AG04449 (cell line): ENCODE results near the gene DPYSL4.

Source experiments
- CTCF ChIA-PET: fragments of 350-600 bp; formaldehyde crosslinking; extraction: SDS; loops from one replicate; lab custom pipeline; 2021; ENCODE audit warnings: antibody characterized with exemption; lab: Yijun Ruan, JAX
- POLR2A ChIA-PET: fragments of 400-600, 350-600 bp; formaldehyde crosslinking; extraction: SDS; loops from one replicate; lab custom pipeline; 2020; ENCODE audit warnings: antibody characterized with exemption, inconsistent platforms; lab: Yijun Ruan, JAX
- DNase-seq: peaks from one replicate; pipeline ENCODE4 v3.0.0-alpha.2; 2010; ENCODE audit warnings: low read depth, low spot score
- H3K4me3 ChIP-seq: 2 replicates; pipeline ENCODE4 v1.5.1; 2011; ENCODE audit warnings: low read depth, mild to moderate bottlenecking, control low read depth, low read length
- TF ChIP-seq, protein P1 (sequence below): IDR thresholded peaks from one replicate; pipeline ENCODE4 v1.5.1; 2011; ENCODE audit warnings: mild to moderate bottlenecking, moderate library complexity, low read length, control low read depth, inconsistent platforms; ENCODE audit not compliant: insufficient read depth; ENCODE audit errors: missing control alignments

The DPYSL4 gene

DNA sequence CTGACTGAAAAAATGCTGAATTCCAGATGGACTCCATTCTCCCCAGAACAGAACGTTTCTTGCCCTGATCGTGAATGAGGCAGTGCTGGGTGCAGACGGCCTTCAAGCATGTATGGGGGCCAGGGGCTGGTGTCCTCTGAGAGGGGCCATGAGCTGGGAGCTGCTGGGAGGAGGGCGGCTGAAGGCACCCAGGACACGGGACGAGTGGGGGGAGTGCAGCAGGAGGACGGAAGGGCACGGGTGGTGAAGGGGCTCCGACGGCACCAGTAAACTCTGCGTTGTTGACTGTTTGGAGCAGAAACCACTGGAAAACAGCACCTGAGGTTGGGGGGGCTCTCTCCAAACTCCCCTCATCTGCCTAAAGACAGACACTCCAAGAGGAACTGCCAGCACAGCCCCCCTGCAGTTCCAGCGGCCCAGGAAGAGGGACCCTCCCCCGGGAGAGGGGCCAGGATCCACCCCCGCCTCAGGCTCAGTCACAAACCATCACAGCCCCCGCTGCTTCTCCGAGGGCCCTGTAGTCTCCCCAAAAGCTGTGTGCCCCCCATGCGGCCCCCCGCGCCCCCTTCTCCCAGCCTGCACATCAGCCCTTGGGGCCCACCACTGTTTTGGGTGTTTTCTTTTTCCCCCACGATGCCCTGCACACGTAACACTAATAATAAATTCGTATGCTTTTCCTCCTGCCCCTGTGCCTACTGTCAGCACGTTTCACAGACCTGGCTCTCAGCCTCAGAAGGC is 55.5 kb downstream of the DPYSL4 start:
- ChIA-PET POLR2A (no interaction called here), CTCF (interaction anchor here (0.9 kb wide), 1 partner anchor 23 kb away, joined by 3 read pairs; no protein-coding TSS in a partner anchor)
- no peak overlapping the region for H3K4me3 ChIP-seq
- no peak for DNase-seq
- TF ChIP-seq, protein P1, sequence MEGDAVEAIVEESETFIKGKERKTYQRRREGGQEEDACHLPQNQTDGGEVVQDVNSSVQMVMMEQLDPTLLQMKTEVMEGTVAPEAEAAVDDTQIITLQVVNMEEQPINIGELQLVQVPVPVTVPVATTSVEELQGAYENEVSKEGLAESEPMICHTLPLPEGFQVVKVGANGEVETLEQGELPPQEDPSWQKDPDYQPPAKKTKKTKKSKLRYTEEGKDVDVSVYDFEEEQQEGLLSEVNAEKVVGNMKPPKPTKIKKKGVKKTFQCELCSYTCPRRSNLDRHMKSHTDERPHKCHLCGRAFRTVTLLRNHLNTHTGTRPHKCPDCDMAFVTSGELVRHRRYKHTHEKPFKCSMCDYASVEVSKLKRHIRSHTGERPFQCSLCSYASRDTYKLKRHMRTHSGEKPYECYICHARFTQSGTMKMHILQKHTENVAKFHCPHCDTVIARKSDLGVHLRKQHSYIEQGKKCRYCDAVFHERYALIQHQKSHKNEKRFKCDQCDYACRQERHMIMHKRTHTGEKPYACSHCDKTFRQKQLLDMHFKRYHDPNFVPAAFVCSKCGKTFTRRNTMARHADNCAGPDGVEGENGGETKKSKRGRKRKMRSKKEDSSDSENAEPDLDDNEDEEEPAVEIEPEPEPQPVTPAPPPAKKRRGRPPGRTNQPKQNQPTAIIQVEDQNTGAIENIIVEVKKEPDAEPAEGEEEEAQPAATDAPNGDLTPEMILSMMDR: no peak

- DNase-seq: no peak
- POLR2A ChIA-PET: no interaction called here
- H3K4me3 ChIP-seq: no peak overlapping the region
- CTCF ChIA-PET: interaction anchor here (1.3 kb wide), 1 partner anchor 396 kb away, joined by 3 read pairs; no protein-coding TSS in a partner anchor
- TF ChIP-seq, protein P1: no peak
Measured at GRCh38 chr10:132243141-132243540, 56.4 kb downstream of the DPYSL4 start.

GRCh38 chr10:132243626-132244025 is 56.9 kb downstream of the DPYSL4 start:
- TF ChIP-seq, protein P1: no peak
- POLR2A ChIA-PET: no interaction called here
- CTCF ChIA-PET: interaction anchor here (1.3 kb wide), 1 partner anchor 395 kb away, joined by 3 read pairs; no protein-coding TSS in a partner anchor
- H3K4me3 ChIP-seq: no peak overlapping the region
- no peak for DNase-seq

- ChIA-PET CTCF (interaction anchor here (1.0 to 1.7 kb wide), 2 partner anchors 9 to 106 kb away, joined by 3 to 5 read pairs; no protein-coding TSS in a partner anchor), POLR2A (no interaction called here)
- no peak for DNase-seq
- TF ChIP-seq, protein P1: no peak
- no peak overlapping the region for H3K4me3 ChIP-seq
Measured at GRCh38 chr10:132245056-132245455, 58.3 kb downstream of the DPYSL4 start.

- TF ChIP-seq, protein P1: no peak
- POLR2A ChIA-PET: no interaction called here
- H3K4me3 ChIP-seq: no peak overlapping the region
- CTCF ChIA-PET: no interaction called here
- no peak for DNase-seq
Measured at GRCh38 chr10:132246296-132246695, 59.5 kb downstream of the DPYSL4 start.

- POLR2A ChIA-PET: no interaction called here
- CTCF ChIA-PET: interaction anchor here (1.0 kb wide), 1 partner anchor 102 kb away, joined by 3 read pairs; no protein-coding TSS in a partner anchor
- DNase-seq: no peak
- H3K4me3 ChIP-seq: no peak overlapping the region
- TF ChIP-seq, protein P1: no peak
Measured at GRCh38 chr10:132247943-132248342, 61.2 kb downstream of the DPYSL4 start.
